Breast epithelium (tissue), 4 donors: Measurements from ENCODE around the gene FLVCR1. TPM values are rescaled to one million over a fixed set of nuclear protein-coding genes. Genes with fewer than 3 reads are reported as not detected.

Experiments used
- DNase-seq, 2 donors: peaks; one replicate each; pipeline ENCODE4 v3.0.0-alpha.2; 2019; ENCODE audit warnings: low spot score in 2 of 2
- H3K27ac ChIP-seq, 2 donors: fragments of 200-600 bp; sonication (generic) in 1 of 2; one replicate each; pipeline ENCODE4 v1.5.1; 2016 to 2019; ENCODE audit warnings: mild to moderate bottlenecking in 1 of 2
- H3K27me3 ChIP-seq, 2 donors: fragments of 200-600 bp; sonication (generic) in 1 of 2; one replicate each; pipeline versions ENCODE4 v1.5.1 to v1.6.0; 2017 to 2019; ENCODE audit warnings: control low read depth in 1 of 2, mild to moderate bottlenecking in 1 of 2
- H3K36me3 ChIP-seq: fragments of 200-600 bp; one replicate; pipeline ENCODE4 v1.5.1; 2019
- H3K4me1 ChIP-seq, 2 donors: fragments of 200-600 bp; sonication (generic); one replicate each; pipeline ENCODE4 v1.5.1; 2016 to 2019; ENCODE audit warnings: control low read depth in 1 of 2
- H3K4me3 ChIP-seq, 3 donors: fragments of 200-600 bp; sonication (generic); 1 replicate in 2 of 3; 2 replicates in 1 of 3; pipeline ENCODE4 v1.5.1; 2016 to 2019; ENCODE audit warnings: mild to moderate bottlenecking in 3 of 3, moderate library complexity in 2 of 3
- H3K9me3 ChIP-seq, 2 donors: fragments of 200-600 bp; sonication (generic) in 1 of 2; one replicate each; pipeline ENCODE4 v1.5.1; 2016 to 2019; ENCODE audit warnings: control low read depth in 1 of 2
- CTCF ChIP-seq, 3 donors: fragments of 450-650 bp; IDR thresholded peaks; one replicate each; pipeline ENCODE4 v1.5.1; 2016 to 2017; ENCODE audit warnings: antibody characterized with exemption in 3 of 3, mild to moderate bottlenecking in 3 of 3, moderate library complexity in 3 of 3
- POLR2A ChIP-seq: fragments of 450-650 bp; IDR thresholded peaks from one replicate; pipeline ENCODE4 v1.6.1; 2016; ENCODE audit warnings: antibody characterized with exemption, mild to moderate bottlenecking, moderate library complexity
- POLR2AphosphoS5 ChIP-seq, 3 donors: sonication (generic); formaldehyde crosslinking; IDR thresholded peaks; one replicate each; pipeline ENCODE4 v1.6.1; 2017; ENCODE audit warnings: antibody characterized with exemption in 3 of 3
- intact Hi-C: fragments of 100-400 bp; cut with DNase I; formaldehyde crosslinking; loops from one replicate; pipeline ENCODE4 v1.15.1; 2023; ENCODE audit warnings: low total_unique reads
- total RNA-seq, 3 donors: library from RNA; depleted of rRNA; stranded (reverse); fragments of >200 nt; gene quantifications; one replicate each; pipeline ENCODE4 v1.1.0, GENCODE V29; 2016

The FLVCR1 gene
- 1 to 10 TPM; 4.0 to 7.9 (median 6.1) TPM for total RNA-seq

GRCh38 chr1:212857992-212858460, at the start of gene FLVCR1:
FLVCR1 (plus strand) TSS chr1:212858275; CDS start chr1:212858453, 178 bp downstream.
- H3K36me3 ChIP-seq: no peaks in the 10 kb centered on the region
- TF ChIP-seq POLR2AphosphoS5 (IDR thresholded peaks at IDR 0.05): peak in 2 of 3 donors; percentile 22 to 51
- no peak for TF ChIP-seq CTCF (IDR thresholded peaks at IDR 0.05)
- intact Hi-C loops: no loop called here
- H3K9me3 ChIP-seq: no peaks in the 10 kb centered on the region
- peak within 1 kb of the TSS; percentile 80 to 96 (median 90) for H3K4me3 ChIP-seq
- peak within 1 kb of the TSS; percentile 83 to 86 for H3K27ac ChIP-seq
- no peaks in the 10 kb centered on the region for H3K4me1 ChIP-seq
- peak; percentile 96 for DNase-seq
- no peaks in the 10 kb centered on the region for H3K27me3 ChIP-seq

GRCh38 chr1:212814537-212815334, 43.3 kb upstream of the FLVCR1 start:
- H3K27me3 ChIP-seq: no peaks in the 10 kb centered on the region
- H3K36me3 ChIP-seq: no peaks in the 10 kb centered on the region
- H3K9me3 ChIP-seq: no peaks in the 10 kb centered on the region
- no peak for DNase-seq
- no peak overlapping the region for H3K27ac ChIP-seq
- no peaks in the 10 kb centered on the region for H3K4me1 ChIP-seq
- H3K4me3 ChIP-seq: no peak overlapping the region
- intact Hi-C loops: no loop called here
- TF ChIP-seq CTCF (IDR thresholded peaks at IDR 0.05): no peak
- no peak for TF ChIP-seq POLR2A
- TF ChIP-seq POLR2AphosphoS5 (IDR thresholded peaks at IDR 0.05): no peak

- Histone ChIP-seq H3K27ac (no peak overlapping the region), H3K36me3 (no peaks in the 10 kb centered on the region), H3K9me3 (no peaks in the 10 kb centered on the region), H3K4me3 (no peak overlapping the region), H3K27me3 (no peaks in the 10 kb centered on the region), H3K4me1 (no peaks in the 10 kb centered on the region)
- no peak for DNase-seq
- intact Hi-C loops: no loop called here
- TF ChIP-seq POLR2AphosphoS5 (IDR thresholded peaks at IDR 0.05): no peak
- TF ChIP-seq CTCF (IDR thresholded peaks at IDR 0.05): no peak
- no peak for TF ChIP-seq POLR2A
Observed at GRCh38 chr1:212816567-212817278, 41.4 kb upstream of the FLVCR1 start.

GRCh38 chr1:212819726-212820125, 38.3 kb upstream of the FLVCR1 start:
- intact Hi-C loops: no loop called here
- H3K27ac ChIP-seq: no peak overlapping the region
- no peaks in the 10 kb centered on the region for H3K27me3 ChIP-seq
- TF ChIP-seq POLR2A (no peak), CTCF (IDR thresholded peaks at IDR 0.05) (no peak), POLR2AphosphoS5 (IDR thresholded peaks at IDR 0.05) (no peak)
- no peaks in the 10 kb centered on the region for H3K9me3 ChIP-seq
- H3K4me1 ChIP-seq: no peaks in the 10 kb centered on the region
- H3K36me3 ChIP-seq: no peaks in the 10 kb centered on the region
- no peak for DNase-seq
- H3K4me3 ChIP-seq: no peak overlapping the region

GRCh38 chr1:212820969-212821368, 37.1 kb upstream of the FLVCR1 start:
- no peaks in the 10 kb centered on the region for H3K27me3 ChIP-seq
- TF ChIP-seq CTCF (IDR thresholded peaks at IDR 0.05) (no peak), POLR2AphosphoS5 (IDR thresholded peaks at IDR 0.05) (no peak), POLR2A (no peak)
- intact Hi-C loops: no loop called here

More at GRCh38 chr1:212820969-212821368, 37.1 kb upstream of the FLVCR1 start:
- Histone ChIP-seq H3K9me3 (peaks cover 0 to 10% of the 10 kb centered on the region in 2 donors), H3K4me3 (no peak overlapping the region), H3K4me1 (no peaks in the 10 kb centered on the region), H3K36me3 (no peaks in the 10 kb centered on the region), H3K27ac (no peak overlapping the region)
- no peak for DNase-seq
